H1 (cell line): ENCODE results near the gene SCG5. TPM values are rescaled to one million over a fixed set of nuclear protein-coding genes. Genes with fewer than 3 reads are reported as not detected.

Source experiments
- CTCF ChIA-PET: fragments of 300-600 bp; sonication (Branson Sonifier 250); formaldehyde crosslinking; loops from one replicate; lab custom pipeline; 2021; ENCODE audit not compliant: partially characterized antibody; lab: Charles Lee
- POLR2A ChIA-PET: fragments of 300-600 bp; sonication (Branson Sonifier 250); formaldehyde crosslinking; loops from one replicate; lab custom pipeline; 2021; ENCODE audit warnings: inconsistent platforms; ENCODE audit not compliant: partially characterized antibody; lab: Charles Lee
- DNase-seq, 2 experiments: peaks; one replicate each; pipeline versions ENCODE4 v3.0.0 to v3.0.0-alpha.2; 2010 to 2022; ENCODE audit warnings: low spot score in 2 of 2, low read depth in 1 of 2, mixed read lengths in 1 of 2
- FAIRE-seq: peaks from 2 replicates; lab custom pipeline; 2011; peaks lifted over from hg19 to GRCh38; lab: Jason Lieb, UNC
- H2AFZ ChIP-seq: 2 replicates; pipeline ENCODE4 v1.8.1; 2012; ENCODE audit warnings: low read length, inconsistent platforms
- H2AK5ac ChIP-seq: 2 replicates; pipeline ENCODE4 v1.6.1; 2013; ENCODE audit warnings: low read depth, low read length
- H2BK120ac ChIP-seq: replicated peaks from 2 replicates; pipeline ENCODE3; 2013; ENCODE audit warnings: low read depth, low read length, inconsistent platforms
- H2BK12ac ChIP-seq: 2 replicates; pipeline ENCODE4 v1.6.1; 2013; ENCODE audit warnings: low read depth, low read length
- H2BK15ac ChIP-seq: 2 replicates; pipeline ENCODE4 v1.6.1; 2013; ENCODE audit warnings: low read length
- H2BK20ac ChIP-seq: 2 replicates; pipeline ENCODE4 v1.6.1; 2013; ENCODE audit warnings: low read length
- H2BK5ac ChIP-seq: 2 replicates; pipeline ENCODE4 v1.6.1; 2013; ENCODE audit warnings: low read depth, low read length
- H3K14ac ChIP-seq: 2 replicates; pipeline ENCODE4 v1.6.1; 2013; ENCODE audit warnings: inconsistent platforms; ENCODE audit not compliant: insufficient read length
- H3K18ac ChIP-seq: 2 replicates; pipeline ENCODE4 v1.6.1; 2013; ENCODE audit warnings: low read length; ENCODE audit errors: extremely low read depth
- H3K23ac ChIP-seq: 2 replicates; pipeline ENCODE4 v1.6.1; 2013; ENCODE audit warnings: inconsistent platforms; ENCODE audit not compliant: insufficient read length
- H3K23me2 ChIP-seq: 2 replicates; pipeline ENCODE4 v1.6.1; 2013; ENCODE audit warnings: low read depth, low read length
- H3K27ac ChIP-seq: 2 replicates; pipeline ENCODE4 v1.6.1; 2011; ENCODE audit warnings: low read depth, low read length, inconsistent platforms
- H3K27me3 ChIP-seq, 4 experiments: replicated peaks in 1 of 4; 1 replicate in 1 of 4; 2 replicates in 3 of 4; pipeline versions ENCODE4 v1.6.1 to v1.8.1; 2011 to 2013; ENCODE audit warnings: low read length in 3 of 4, mild to moderate bottlenecking in 3 of 4, inconsistent platforms in 2 of 4, mixed read lengths in 2 of 4, moderate library complexity in 1 of 4; ENCODE audit not compliant: control insufficient read depth in 3 of 4, insufficient read depth in 3 of 4; ENCODE audit errors: extremely low read depth in 1 of 4
- H3K36me3 ChIP-seq, 4 experiments: 2 replicates each; pipeline versions ENCODE4 v1.6.1 to v1.8.1; 2011 to 2013; ENCODE audit warnings: mild to moderate bottlenecking in 4 of 4, low read length in 3 of 4, moderate library complexity in 2 of 4, control low read depth in 1 of 4, inconsistent platforms in 1 of 4; ENCODE audit not compliant: insufficient read depth in 4 of 4, control insufficient read depth in 2 of 4
- H3K4ac ChIP-seq: replicated peaks from 2 replicates; pipeline ENCODE3; 2013; ENCODE audit warnings: low read length, low read depth, mixed read lengths, inconsistent platforms; ENCODE audit not compliant: insufficient read length
- H3K4me1 ChIP-seq, 4 experiments: replicated peaks in 1 of 4; 1 replicate in 1 of 4; 2 replicates in 3 of 4; pipeline versions ENCODE4 v1.6.1 to v1.8.1; 2011 to 2013; ENCODE audit warnings: low read length in 3 of 4, inconsistent platforms in 2 of 4, mixed read lengths in 1 of 4; ENCODE audit not compliant: insufficient read depth in 4 of 4, control insufficient read depth in 3 of 4
- H3K4me2 ChIP-seq, 2 experiments: 2 replicates each; pipeline versions ENCODE4 v1.6.1 to v1.8.1; 2011 to 2013; ENCODE audit warnings: low read depth in 2 of 2, low read length in 2 of 2, control low read depth in 1 of 2, inconsistent platforms in 1 of 2, mild to moderate bottlenecking in 1 of 2; ENCODE audit not compliant: insufficient read depth in 1 of 2
- H3K4me3 ChIP-seq, 4 experiments: fragments of 200-600, 300-600 bp in 1 of 4; sonication (generic), shearing (Covaris generic), sonication (Bioruptor Twin) in 1 of 4; 2 replicates each; pipeline versions ENCODE4 v1.5.1 to v1.8.1; 2011 to 2016; ENCODE audit warnings: low read length in 4 of 4, low read depth in 3 of 4, control low read depth in 2 of 4, inconsistent platforms in 2 of 4, mild to moderate bottlenecking in 2 of 4, mixed read lengths in 1 of 4, moderate library complexity in 1 of 4; ENCODE audit not compliant: insufficient read depth in 2 of 4; ENCODE audit errors: extremely low read depth in 1 of 4
- H3K56ac ChIP-seq: replicated peaks from 2 replicates; pipeline ENCODE3; 2013; ENCODE audit warnings: low read depth, mild to moderate bottlenecking, mixed read lengths, low read length, inconsistent platforms; ENCODE audit not compliant: insufficient read length
- H3K79me1 ChIP-seq: 2 replicates; pipeline ENCODE4 v1.6.1; 2013; ENCODE audit warnings: low read depth, low read length, control low read depth
- H3K79me2 ChIP-seq, 2 experiments: 2 replicates each; pipeline versions ENCODE4 v1.6.1 to v1.8.1; 2012 to 2013; ENCODE audit warnings: low read length in 2 of 2, mild to moderate bottlenecking in 2 of 2, inconsistent platforms in 1 of 2; ENCODE audit not compliant: insufficient read depth in 2 of 2, control insufficient read depth in 1 of 2
- H3K9ac ChIP-seq, 4 experiments: replicated peaks in 1 of 4; 1 replicate in 1 of 4; 2 replicates in 3 of 4; pipeline versions ENCODE4 v1.6.1 to v1.8.1; 2011 to 2013; ENCODE audit warnings: low read depth in 3 of 4, low read length in 3 of 4, control low read depth in 2 of 4, mild to moderate bottlenecking in 2 of 4, moderate library complexity in 2 of 4, inconsistent platforms in 1 of 4; ENCODE audit errors: extremely low read depth in 1 of 4
- H3K9me3 ChIP-seq, 2 experiments: 2 replicates each; pipeline versions ENCODE4 v1.6.1 to v1.8.1; 2012 to 2013; ENCODE audit warnings: mild to moderate bottlenecking in 2 of 2, moderate library complexity in 2 of 2, control low read depth in 1 of 2, inconsistent platforms in 1 of 2, low read depth in 1 of 2, low read length in 1 of 2, mixed read lengths in 1 of 2; ENCODE audit not compliant: insufficient read depth in 2 of 2
- H4K20me1 ChIP-seq, 2 experiments: replicated peaks in 1 of 2; 2 replicates each; pipeline versions ENCODE3 to v1.8.1; 2011 to 2013; ENCODE audit warnings: inconsistent platforms in 2 of 2, low read length in 2 of 2, mild to moderate bottlenecking in 1 of 2; ENCODE audit not compliant: insufficient read depth in 2 of 2, control insufficient read depth in 1 of 2
- H4K5ac ChIP-seq: 2 replicates; pipeline ENCODE4 v1.6.1; 2013; ENCODE audit warnings: low read length, low read depth, mixed read lengths, inconsistent platforms; ENCODE audit not compliant: insufficient read length
- H4K8ac ChIP-seq: 2 replicates; pipeline ENCODE4 v1.8.0; 2013; ENCODE audit warnings: mild to moderate bottlenecking, moderate library complexity, low read length, inconsistent platforms; ENCODE audit not compliant: insufficient read depth; ENCODE audit errors: extremely low read depth
- H4K91ac ChIP-seq: replicated peaks from 2 replicates; pipeline ENCODE3; 2013; ENCODE audit warnings: low read length, mixed read lengths, inconsistent platforms; ENCODE audit not compliant: insufficient read length
- BCL11A ChIP-seq, 2 experiments: IDR thresholded peaks; one replicate each; pipeline ENCODE4 v1.6.1; 2011; ENCODE audit warnings: low read depth in 2 of 2, low read length in 2 of 2, mild to moderate bottlenecking in 2 of 2
- BRCA1 ChIP-seq: IDR thresholded peaks from 2 replicates; pipeline ENCODE4 v1.6.1; 2012; ENCODE audit warnings: low read depth, low read length, improper control_type of control experiment
- CBX5 ChIP-seq: fragments of 300-800, 300-1000 bp; sonication (generic); IDR thresholded peaks from 2 replicates; pipeline ENCODE4 v1.7.1; 2016; ENCODE audit warnings: antibody characterized with exemption, low read length, low read depth
- GTF2F1 ChIP-seq: IDR thresholded peaks from 2 replicates; pipeline ENCODE4 v1.6.1; 2012; ENCODE audit warnings: low read depth, low read length, improper control_type of control experiment, borderline replicate concordance
- HDAC6 ChIP-seq: IDR thresholded peaks from one replicate; pipeline ENCODE4 v1.7.1; 2012; ENCODE audit warnings: low read depth, mild to moderate bottlenecking, inconsistent platforms, low read length, moderate library complexity
- MAFK ChIP-seq: IDR thresholded peaks from 2 replicates; pipeline ENCODE4 v1.6.1; 2012; ENCODE audit warnings: low read depth, mild to moderate bottlenecking, improper control_type of control experiment, low read length
- PHF8 ChIP-seq: fragments of 200-600 bp; sonication (generic); conservative IDR thresholded peaks from 2 replicates; pipeline ENCODE4 v1.7.1; 2012; ENCODE audit warnings: low read depth, mild to moderate bottlenecking, inconsistent platforms, low read length, moderate library complexity
- POLR2A ChIP-seq, 2 experiments: IDR thresholded peaks; 1 replicate in 1 of 2; 2 replicates in 1 of 2; pipeline ENCODE4 v1.6.1; 2011; ENCODE audit warnings: low read depth in 2 of 2, low read length in 2 of 2, mild to moderate bottlenecking in 2 of 2; ENCODE audit errors: control extremely low read depth in 1 of 2
- POU5F1 ChIP-seq: IDR thresholded peaks from 2 replicates; pipeline ENCODE4 v1.6.1; 2011; ENCODE audit warnings: low read depth, mild to moderate bottlenecking, low read length, moderate library complexity
- RAD21 ChIP-seq, 2 experiments: IDR thresholded peaks in 1 of 2; conservative IDR thresholded peaks in 1 of 2; 2 replicates each; pipeline ENCODE4 v1.6.1; 2011; ENCODE audit warnings: low read depth in 2 of 2, low read length in 2 of 2, improper control_type of control experiment in 1 of 2, inconsistent platforms in 1 of 2, mild to moderate bottlenecking in 1 of 2, moderate library complexity in 1 of 2
- RBBP5 ChIP-seq: IDR thresholded peaks from 2 replicates; pipeline ENCODE4 v1.7.1; 2012; ENCODE audit warnings: low read depth, mild to moderate bottlenecking, inconsistent platforms, low read length, moderate library complexity, borderline replicate concordance
- SP1 ChIP-seq: IDR thresholded peaks from 2 replicates; pipeline ENCODE4 v1.6.1; 2011; ENCODE audit warnings: low read depth, low read length
- SP2 ChIP-seq: IDR thresholded peaks from 2 replicates; pipeline ENCODE4 v1.6.1; 2012; ENCODE audit warnings: mild to moderate bottlenecking, low read length, inconsistent platforms
- TBP ChIP-seq: IDR thresholded peaks from 2 replicates; pipeline ENCODE4 v1.6.1; 2011; ENCODE audit warnings: low read depth, low read length, improper control_type of control experiment
- ZNF274 ChIP-seq: IDR thresholded peaks from 2 replicates; pipeline ENCODE4 v1.7.0; 2012; ENCODE audit warnings: low read length, borderline replicate concordance; ENCODE audit errors: extremely low read depth
- WGBS, 2 experiments: shearing (Covaris generic) in 1 of 2; methylation state at CpG; one replicate each; pipeline versions ENCODE4 v1.1.6 to v1.1.7; 2013 to 2015; ENCODE audit warnings: low lambda C conversion rate in 2 of 2, mixed read lengths in 2 of 2, inconsistent platforms in 1 of 2, low coverage in 1 of 2, missing lambda C conversion rate in 1 of 2; ENCODE audit not compliant: insufficient replicate concordance in 2 of 2, insufficient coverage in 1 of 2, insufficient read length in 1 of 2; ENCODE audit errors: extremely low coverage in 1 of 2, missing lambda C conversion rate in 1 of 2; 5-methylcytosine and 5-hydroxymethylcytosine counted together
- polyA plus RNA-seq, 7 experiments: library from polyadenylated mRNA; depleted of rRNA in 3 of 7; stranded (reverse) in 5 of 7; unstranded in 2 of 7; fragments of >200 nt in 5 of 7; fragments of 200-250 nt in 2 of 7; gene quantifications; 1 replicate in 5 of 7; 2 replicates in 1 of 7; 4 replicates in 1 of 7; pipeline versions ENCODE4 v1.2.1 to v1.2.3, GENCODE V29; 2011 to 2013; ENCODE audit warnings: missing spikeins in 2 of 7, mixed read lengths in 2 of 7
- total RNA-seq: library from RNA; stranded (reverse); fragmentation: NEBNext Ultra II Directional; extraction: Animal tissue kit (Norgen Biotek cat#: 25700); gene quantifications from 2 replicates; pipeline ENCODE4 v1.2.1, GENCODE V29; 2021

The SCG5 gene
- total and polyA plus RNA-seq, 2 of the 8 experiments (the other 6 are each of a cell fraction or from before 2014, with no cell fraction given), result 18.7 to 19.9 TPM

DNA sequence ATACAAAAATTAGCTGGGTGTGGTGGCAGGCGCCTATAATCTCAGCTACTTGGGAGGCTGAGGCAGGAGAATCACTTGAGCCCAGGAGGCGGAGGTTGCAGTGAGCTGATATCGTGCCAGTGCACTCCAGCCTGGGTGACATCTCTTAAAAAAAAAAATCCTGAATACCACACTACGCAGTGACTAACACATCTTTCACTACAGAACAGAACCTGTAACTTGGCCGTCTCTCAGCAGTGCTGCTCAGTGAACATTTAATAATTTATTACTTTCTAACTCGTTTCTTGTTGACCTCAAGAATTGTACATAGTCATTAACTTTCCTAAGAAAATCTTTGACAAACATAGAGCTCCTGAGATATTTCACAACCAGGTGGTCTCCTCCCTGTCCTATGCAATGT is 80.1 kb downstream of the SCG5 start:
- Histone ChIP-seq H3K79me2 (no peaks in the 10 kb centered on the region), H2AFZ (no peak overlapping the region), H3K27me3 (peaks cover 27 to 47% (median 39%) of the 10 kb centered on the region in 4 experiments), H2BK20ac (no peak overlapping the region), H4K5ac (no peak overlapping the region), H3K56ac (no peak overlapping the region), H2AK5ac (no peak overlapping the region), H3K9me3 (no peaks in the 10 kb centered on the region), H2BK120ac (no peak overlapping the region), H3K14ac (no peak overlapping the region), H3K4ac (no peak overlapping the region), H3K36me3 (no peaks in the 10 kb centered on the region; a peak in 1 of 8 replicates), H4K8ac (no peak overlapping the region), H3K4me2 (no peak overlapping the region), H3K27ac (no peak overlapping the region), H4K91ac (no peak overlapping the region), H3K4me3 (no peak overlapping the region), H2BK15ac (no peak overlapping the region), H2BK12ac (no peak overlapping the region), H2BK5ac (no peak overlapping the region), H3K18ac (no peak overlapping the region), H3K4me1 (peaks cover 0 to 15% (median 8%) of the 10 kb centered on the region in 4 experiments; a peak in 6 of 7 replicates), H3K79me1 (no peaks in the 10 kb centered on the region), H4K20me1 (peaks cover 0 to 2% of the 10 kb centered on the region in 2 experiments), H3K23me2 (peaks cover 17% of the 10 kb centered on the region; the same call in 1 of the 2 replicates), H3K9ac (no peak overlapping the region), H3K23ac (no peak overlapping the region)
- ChIA-PET POLR2A (no interaction called here), CTCF (interaction anchor here (0.8 to 2.9 kb wide), 4 partner anchors 59 to 272 kb away, joined by 3 to 12 read pairs (median 3); no protein-coding TSS in a partner anchor)
- WGBS, 2 experiments, result 93% methylated on average over 6 of the region's 6 CpGs; no CpG with 5 or more reads in 1 of the 2 experiments
- FAIRE-seq (no peak), DNase-seq (no peak)
- no peak for TF ChIP-seq PHF8
- TF ChIP-seq ZNF274, result no peak
- no peak for TF ChIP-seq SP2
- no peak for TF ChIP-seq GTF2F1
- TF ChIP-seq RAD21 (IDR thresholded peaks at IDR 0.05 in 1 of 2, conservative IDR thresholded peaks at IDR 0.05 in 1 of 2; ENCODE audit: low read depth in 2 of 2, low read length in 2 of 2), result no peak
- no peak for TF ChIP-seq SP1
- no peak for TF ChIP-seq RBBP5
- no peak for TF ChIP-seq TBP
- no peak for TF ChIP-seq POU5F1
- TF ChIP-seq MAFK, result no peak
- TF ChIP-seq CBX5, result no peak
- no peak for TF ChIP-seq BRCA1
- no peak for TF ChIP-seq HDAC6
- TF ChIP-seq POLR2A (IDR thresholded peaks at IDR 0.05; ENCODE audit: control extremely low read depth in 1 of 2, low read depth in 2 of 2, low read length in 2 of 2), result no peak
- no peak for TF ChIP-seq BCL11A (IDR thresholded peaks at IDR 0.05; ENCODE audit: low read depth in 2 of 2, low read length in 2 of 2)
